GM23338 (cell line): ENCODE results near the gene STAB2. TPM values are rescaled to one million over a fixed set of nuclear protein-coding genes. Genes with fewer than 3 reads are reported as not detected.

Source experiments
- ATAC-seq: fragments of 200-7000 bp; cut with Tn5 transposase; 3 replicates; pipeline ENCODE4 v1.9.1; 2020
- DNase-seq: peaks from one replicate; pipeline ENCODE4 v3.0.0-alpha.2; 2015; ENCODE audit warnings: low spot score
- H2AFZ ChIP-seq: fragments of 200-600 bp; sonication (generic); 2 replicates; pipeline ENCODE4 v1.8.0; 2016; ENCODE audit warnings: antibody characterized with exemption, mild to moderate bottlenecking, moderate library complexity
- H3F3A ChIP-seq: fragments of 200-600 bp; sonication (generic); replicated peaks from 2 replicates; pipeline ENCODE4 v1.8.0; 2017; ENCODE audit warnings: antibody characterized with exemption, mixed run types, low read depth
- H3K27ac ChIP-seq: fragments of 200-600 bp; sonication (generic); 2 replicates; pipeline ENCODE4 v1.6.1; 2016; ENCODE audit warnings: low read depth
- H3K27me3 ChIP-seq: fragments of 200-600 bp; sonication (generic); 2 replicates; pipeline ENCODE4 v1.8.0; 2016; ENCODE audit warnings: mild to moderate bottlenecking, mixed run types, moderate library complexity; ENCODE audit not compliant: insufficient read depth
- H3K36me3 ChIP-seq: fragments of 200-600 bp; sonication (generic); 2 replicates; pipeline ENCODE4 v1.8.0; 2016; ENCODE audit warnings: mild to moderate bottlenecking; ENCODE audit not compliant: insufficient read depth
- H3K4me1 ChIP-seq: fragments of 200-600 bp; sonication (generic); 2 replicates; pipeline ENCODE4 v1.8.0; 2016; ENCODE audit warnings: mild to moderate bottlenecking, moderate library complexity; ENCODE audit not compliant: insufficient read depth
- H3K4me2 ChIP-seq: fragments of 200-600 bp; sonication (generic); 2 replicates; pipeline ENCODE4 v1.7.1; 2017; ENCODE audit warnings: mixed run types
- H3K4me3 ChIP-seq: fragments of 200-600 bp; sonication (generic); 2 replicates; pipeline ENCODE4 v1.6.1; 2016; ENCODE audit warnings: mixed run types
- H3K79me2 ChIP-seq: fragments of 200-600 bp; sonication (generic); replicated peaks from 2 replicates; pipeline ENCODE4 v1.8.0; 2017; ENCODE audit warnings: mild to moderate bottlenecking; ENCODE audit not compliant: insufficient read depth
- H3K9me2 ChIP-seq: fragments of 200-600 bp; sonication (generic); 2 replicates; pipeline ENCODE4 v1.8.0; 2017; ENCODE audit not compliant: insufficient read depth
- H4K20me1 ChIP-seq: fragments of 200-600 bp; sonication (generic); replicated peaks from 2 replicates; pipeline ENCODE4 v1.8.0; 2017; ENCODE audit warnings: mild to moderate bottlenecking; ENCODE audit not compliant: insufficient read depth
- H3K27ac Mint-ChIP-seq: 2 replicates; pipeline ENCODE4 v1.8.0; 2020; ENCODE audit warnings: inconsistent platforms, mild to moderate bottlenecking, moderate library complexity, mixed read lengths
- H3K27me3 Mint-ChIP-seq: 3 replicates; pipeline ENCODE4 v1.8.0; 2022; ENCODE audit warnings: low read depth, mild to moderate bottlenecking, moderate library complexity, mixed read lengths, inconsistent platforms; ENCODE audit not compliant: insufficient read depth, poor library complexity
- H3K36me3 Mint-ChIP-seq: 3 replicates; pipeline ENCODE4 v1.8.0; 2021; ENCODE audit warnings: low read depth, mild to moderate bottlenecking, inconsistent platforms, moderate library complexity, mixed read lengths
- H3K4me1 Mint-ChIP-seq: 3 replicates; pipeline ENCODE4 v1.8.0; 2020; ENCODE audit warnings: mild to moderate bottlenecking, inconsistent platforms, mixed read lengths
- H3K4me3 Mint-ChIP-seq: 3 replicates; pipeline ENCODE4 v1.8.0; 2021; ENCODE audit warnings: moderate library complexity, mild to moderate bottlenecking, inconsistent platforms, mixed read lengths
- H3K9me3 Mint-ChIP-seq: 3 replicates; pipeline ENCODE4 v1.8.0; 2020; ENCODE audit warnings: moderate library complexity, mild to moderate bottlenecking, inconsistent platforms, mixed read lengths
- CREB1 ChIP-seq: fragments of 250-450 bp; sonication (Bioruptor Pico); IDR thresholded peaks from 2 replicates; pipeline ENCODE4 v1.5.0; 2020; ENCODE audit warnings: low read depth, mild to moderate bottlenecking, moderate library complexity
- EZH2phosphoT487 ChIP-seq: fragments of 200-600 bp; sonication (generic); IDR thresholded peaks from one replicate; pipeline ENCODE4 v1.8.1; 2018; ENCODE audit warnings: antibody characterized with exemption; ENCODE audit not compliant: unreplicated experiment
- NANOG ChIP-seq: IDR thresholded peaks from 2 replicates; pipeline ENCODE4 v1.6.1; 2016; ENCODE audit warnings: antibody characterized with exemption, borderline replicate concordance
- REST ChIP-seq: IDR thresholded peaks from one replicate; pipeline ENCODE4 v1.6.1; 2018; ENCODE audit warnings: antibody characterized with exemption; ENCODE audit not compliant: unreplicated experiment
- STAT1 ChIP-seq: IDR thresholded peaks from one replicate; pipeline ENCODE4 v1.6.1; 2016; ENCODE audit warnings: antibody characterized with exemption; ENCODE audit not compliant: unreplicated experiment
- ZNF462 ChIP-seq: fragments of 250-450 bp; sonication (Bioruptor Pico); IDR thresholded peaks from 2 replicates; pipeline ENCODE4 v1.5.0; 2020; ENCODE audit warnings: mild to moderate bottlenecking, moderate library complexity
- polyA plus RNA-seq: library from polyadenylated mRNA; unstranded; fragments of >200 nt; fragmentation: Nextera tagmentation; extraction: Ambion mirVana; gene quantifications from 2 replicates; pipeline ENCODE4 v1.2.1, GENCODE V29; 2016
- total RNA-seq: library from RNA; depleted of rRNA; stranded (reverse); fragments of >200 nt; shearing (Covaris generic); gene quantifications from 2 replicates; pipeline ENCODE4 v1.2.3, GENCODE V29; 2014
- TF ChIP-seq, protein P1 (sequence below): IDR thresholded peaks from 2 replicates; pipeline ENCODE4 v1.6.1; 2016; ENCODE audit warnings: antibody characterized with exemption

Gene STAB2
- total and polyA plus RNA-seq, 2 experiments from 2014 or later = 0.14 TPM; not detected in 1

DNA sequence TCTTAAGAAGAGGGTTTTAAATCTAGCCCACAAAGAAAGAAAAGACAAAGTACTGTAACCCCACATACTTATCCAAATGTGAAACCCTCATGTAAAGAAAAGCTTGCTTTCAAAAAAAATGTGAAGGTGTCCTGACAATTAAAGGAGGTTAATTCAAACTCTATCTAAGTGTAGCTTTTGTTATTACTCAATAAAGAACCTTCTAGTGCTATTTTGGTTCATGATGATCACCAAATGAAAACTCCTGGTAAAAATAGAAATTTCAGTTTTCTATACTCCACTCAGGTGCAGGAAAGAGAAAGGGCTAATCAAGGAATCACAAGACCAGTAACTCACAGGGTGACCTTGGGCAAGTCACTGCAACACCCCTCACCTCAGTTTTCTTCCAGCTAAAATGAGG is 1.6 kb downstream of the STAB2 start (continued):
- TF ChIP-seq ZNF462 (no peak), NANOG (no peak), STAT1 (no peak), CREB1 (CRISPR knock-in tag) (no peak), EZH2phosphoT487 (no peak), REST (no peak)

- no peaks in the 10 kb centered on the region for H3K4me1 ChIP-seq
- Mint-ChIP-seq H3K4me1 (no peaks in the 10 kb centered on the region), H3K36me3 (no peaks in the 10 kb centered on the region), H3K9me3 (no peaks in the 10 kb centered on the region), H3K27me3 (peaks cover 2% of the 10 kb centered on the region), H3K4me3 (no peak overlapping the region), H3K27ac (no peak overlapping the region)
- no peak overlapping the region for H3K4me2 ChIP-seq
- no peaks in the 10 kb centered on the region for H4K20me1 ChIP-seq
- DNase-seq (no peak), ATAC-seq (no peak)
- no peaks in the 10 kb centered on the region for H3K27me3 ChIP-seq
- no peaks in the 10 kb centered on the region for H3K79me2 ChIP-seq
- no peak overlapping the region for H3K27ac ChIP-seq
- H3K9me2 ChIP-seq = peaks cover 6% of the 10 kb centered on the region; the same call in 1 of the 2 replicates
- no peaks in the 10 kb centered on the region for H3F3A ChIP-seq
- H2AFZ ChIP-seq = no peak overlapping the region
- H3K36me3 ChIP-seq = no peaks in the 10 kb centered on the region
- no peak overlapping the region for H3K4me3 ChIP-seq
- TF ChIP-seq CREB1 (CRISPR knock-in tag) = no peak
- TF ChIP-seq, protein P1, sequence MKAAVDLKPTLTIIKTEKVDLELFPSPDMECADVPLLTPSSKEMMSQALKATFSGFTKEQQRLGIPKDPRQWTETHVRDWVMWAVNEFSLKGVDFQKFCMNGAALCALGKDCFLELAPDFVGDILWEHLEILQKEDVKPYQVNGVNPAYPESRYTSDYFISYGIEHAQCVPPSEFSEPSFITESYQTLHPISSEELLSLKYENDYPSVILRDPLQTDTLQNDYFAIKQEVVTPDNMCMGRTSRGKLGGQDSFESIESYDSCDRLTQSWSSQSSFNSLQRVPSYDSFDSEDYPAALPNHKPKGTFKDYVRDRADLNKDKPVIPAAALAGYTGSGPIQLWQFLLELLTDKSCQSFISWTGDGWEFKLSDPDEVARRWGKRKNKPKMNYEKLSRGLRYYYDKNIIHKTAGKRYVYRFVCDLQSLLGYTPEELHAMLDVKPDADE = no peak
Observed at GRCh38 chr12:103589517-103589916, 2.4 kb downstream of the STAB2 start.
